Measurements from ENCODE around the gene ZNF324.
"Not testable (repeated sequence)": the region's sequence is repeated elsewhere in the genome, so short reads cannot be mapped to it uniquely, and the experiment has no call there.

Gene ZNF324

GRCh38 chr19:58507602-58508223, 40.8 kb downstream of the ZNF324 start:
- not testable (repeated sequence) for DNase-seq

DNA sequence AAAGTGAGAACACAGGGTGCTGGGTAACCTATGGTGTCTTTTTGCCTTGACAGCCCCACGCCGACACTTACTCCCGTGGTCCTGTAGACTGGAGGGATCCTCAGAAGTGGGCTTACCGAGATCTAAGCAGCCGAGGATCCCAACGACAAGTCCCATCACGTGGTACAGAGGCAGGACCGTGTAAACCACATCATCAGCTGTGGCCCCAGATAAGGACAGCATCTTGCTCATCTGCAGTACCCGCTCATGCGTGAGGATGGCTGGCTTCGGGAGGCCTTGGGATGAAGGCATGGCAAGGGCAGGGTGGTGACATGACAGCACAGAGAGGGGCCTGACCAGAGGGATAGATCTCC, 42.8 kb downstream of the ZNF324 start:
- DNase-seq: no peak

DNA sequence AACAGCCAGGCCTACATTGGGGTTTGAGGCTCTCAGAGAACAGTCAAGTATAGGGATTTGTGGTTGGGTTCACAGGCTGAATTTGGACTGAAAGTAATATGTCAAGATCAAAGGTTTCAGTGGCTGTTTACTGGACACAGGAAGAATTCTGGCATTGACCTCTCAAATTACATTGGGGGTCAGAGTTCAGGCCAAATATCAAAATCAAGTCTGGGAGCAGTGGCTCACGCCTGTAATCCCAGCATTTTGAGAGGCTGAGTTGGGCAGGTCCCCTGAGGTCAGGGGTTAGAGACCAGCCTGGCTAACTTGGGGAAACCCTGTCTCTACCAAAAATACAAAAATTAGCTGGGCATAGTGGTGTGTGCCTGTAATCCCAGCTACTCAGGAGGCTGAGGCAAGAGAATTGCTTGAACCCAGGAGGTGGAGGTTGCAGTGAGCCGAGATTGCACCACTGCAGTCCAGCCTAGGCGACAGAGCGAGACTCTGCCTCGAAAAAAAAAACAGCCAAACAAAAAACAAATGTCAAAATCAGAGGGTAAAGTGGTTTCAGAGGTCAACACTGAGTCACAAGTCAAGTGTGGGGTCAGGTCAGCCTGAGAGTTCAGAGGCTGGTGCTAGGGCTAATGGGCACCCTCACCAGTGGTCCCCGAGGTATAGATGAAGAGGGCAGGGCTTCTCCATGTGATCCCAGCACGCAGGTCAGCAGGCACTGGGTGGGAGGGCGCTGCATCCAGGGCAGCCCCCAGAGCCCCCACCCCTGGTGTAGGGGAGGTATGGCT, 43.4 kb downstream of the ZNF324 start:
- DNase-seq: no peak

DNA sequence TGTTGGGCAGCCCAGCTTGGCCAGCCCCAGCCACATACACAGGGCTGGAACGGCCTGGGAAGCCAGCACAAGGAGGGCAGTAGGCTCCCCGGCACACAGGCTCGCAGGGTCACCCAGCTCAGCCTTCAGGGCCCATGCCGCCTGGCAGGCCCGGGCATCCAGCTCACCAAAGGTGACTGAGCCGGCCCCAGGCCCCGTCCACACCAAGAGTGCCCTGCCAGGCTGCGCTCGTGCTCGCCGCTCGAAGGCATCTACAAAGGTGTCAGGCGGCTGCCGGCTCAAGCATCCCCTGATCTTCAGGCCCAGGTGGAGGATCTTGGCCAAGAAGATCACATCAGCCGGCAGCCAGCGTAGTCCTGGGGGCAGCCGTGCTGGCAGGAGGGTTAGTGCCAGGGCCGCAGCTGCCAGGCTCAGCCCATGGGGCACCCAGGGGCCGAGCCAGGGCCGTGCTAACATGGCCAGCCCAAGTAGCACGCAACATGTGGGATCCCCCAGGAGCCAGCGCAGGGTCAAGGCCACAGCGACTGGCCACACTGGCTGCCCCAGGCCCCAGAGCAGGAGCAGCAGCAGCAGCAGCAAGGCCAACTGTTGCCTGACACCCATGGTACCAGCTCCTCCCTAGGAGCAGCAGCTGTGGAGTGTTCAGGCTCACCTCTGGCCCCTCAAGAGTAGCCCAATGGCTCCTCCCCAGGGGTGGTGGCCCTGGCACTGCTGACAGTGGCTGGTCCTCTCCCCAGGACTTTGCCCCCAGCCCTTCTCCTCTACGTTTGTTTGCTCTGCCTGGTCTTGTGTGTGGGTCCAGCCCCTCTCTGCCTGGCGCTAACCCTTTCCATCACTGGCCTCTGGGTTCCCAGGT, 44.7 kb downstream of the ZNF324 start, which contains the start of gene SLC27A5:
SLC27A5 (minus strand) TSS at position 640 of the 856 bp plus-strand sequence; CDS start at position 603, 37 bp downstream.
- no peak for DNase-seq

DNA sequence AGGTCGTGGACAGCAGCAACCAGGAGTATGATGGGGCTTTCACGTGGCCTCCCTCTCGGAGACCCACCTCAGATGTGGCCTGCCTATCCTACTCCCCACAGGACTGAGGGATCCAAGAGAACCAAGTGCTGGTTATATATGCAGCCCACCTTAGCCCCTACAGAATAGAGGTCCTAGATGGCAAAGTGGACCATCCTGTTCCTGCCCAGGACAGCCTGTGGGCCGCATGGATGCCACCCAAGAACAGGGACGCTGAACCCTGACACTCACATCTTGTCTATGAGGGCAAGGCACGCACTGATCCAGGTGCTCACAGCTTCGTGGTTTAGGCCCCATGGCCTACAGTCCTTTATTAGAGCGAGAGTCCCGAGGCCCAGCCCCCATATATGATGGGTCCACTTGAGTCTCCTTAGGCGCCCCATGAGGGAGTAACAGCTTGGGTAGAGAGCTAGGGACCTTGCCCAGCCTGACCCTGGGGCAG, 46.4 kb downstream of the ZNF324 start:
- no peak for DNase-seq

DNA sequence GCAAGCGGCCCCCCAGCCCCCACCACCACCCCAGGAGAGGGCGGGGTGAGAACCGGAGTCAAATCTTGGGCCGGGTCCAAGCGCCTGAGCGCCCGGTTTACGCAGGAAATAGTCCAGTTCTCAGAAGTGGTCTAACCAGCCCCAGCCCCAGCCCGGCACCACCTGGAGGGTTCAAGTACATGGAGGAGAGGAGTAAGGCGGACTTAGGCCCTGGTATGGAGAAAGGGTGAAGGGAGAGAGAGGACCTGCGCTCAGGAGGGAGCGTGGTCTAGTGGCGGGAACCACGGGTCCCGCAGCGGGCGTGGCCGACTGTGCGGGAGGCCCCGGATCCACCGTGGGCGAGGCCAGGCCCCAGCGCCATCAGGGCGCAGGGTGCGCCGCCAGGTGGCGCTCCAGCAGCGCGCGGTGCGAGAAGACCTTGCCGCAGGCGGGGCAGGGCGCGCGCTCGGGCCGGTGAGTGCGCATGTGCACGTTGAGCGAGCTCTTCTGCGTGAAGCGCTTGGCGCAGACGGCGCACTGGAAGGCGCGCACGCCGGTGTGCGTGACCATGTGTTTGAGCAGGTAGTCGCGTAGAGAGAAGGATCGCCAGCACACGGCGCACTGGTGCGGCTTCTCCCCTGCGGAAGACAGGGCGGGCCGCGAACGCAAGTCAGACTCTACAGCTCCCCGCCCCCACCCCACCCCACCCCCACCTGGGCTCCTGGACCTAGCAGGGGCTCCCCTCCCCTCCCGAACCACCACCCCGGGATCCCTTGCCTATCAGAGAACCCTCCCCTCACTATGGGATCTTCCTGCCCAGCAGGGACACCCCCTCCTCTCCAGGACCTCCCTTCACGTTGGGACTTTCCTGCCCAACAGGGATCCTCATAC, 47.0 kb downstream of the ZNF324 start:
- peak; percentile 92 for DNase-seq

DNA sequence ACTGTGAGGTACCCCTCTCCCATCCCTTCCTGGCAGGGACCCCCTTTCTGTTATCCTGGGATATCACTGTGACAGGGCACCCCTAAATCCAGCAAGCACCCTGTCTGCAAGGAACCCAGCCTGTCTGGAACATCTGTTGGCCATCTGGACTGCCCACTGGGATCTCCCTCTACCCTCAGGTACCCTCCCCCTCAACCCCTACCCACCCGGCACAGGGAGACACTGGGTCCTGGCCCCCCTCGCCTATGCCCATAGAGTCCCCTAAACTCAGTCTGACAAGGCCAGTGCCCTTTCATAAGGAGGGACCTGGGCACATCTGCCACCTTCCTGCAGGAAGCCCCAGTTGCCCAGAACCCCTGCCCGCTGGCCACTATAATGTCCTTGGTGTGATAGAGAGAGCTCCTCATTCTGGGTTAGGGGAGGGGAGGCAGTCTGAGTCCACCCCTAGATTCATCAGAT, 47.7 kb downstream of the ZNF324 start:
- DNase-seq: no peak

DNA sequence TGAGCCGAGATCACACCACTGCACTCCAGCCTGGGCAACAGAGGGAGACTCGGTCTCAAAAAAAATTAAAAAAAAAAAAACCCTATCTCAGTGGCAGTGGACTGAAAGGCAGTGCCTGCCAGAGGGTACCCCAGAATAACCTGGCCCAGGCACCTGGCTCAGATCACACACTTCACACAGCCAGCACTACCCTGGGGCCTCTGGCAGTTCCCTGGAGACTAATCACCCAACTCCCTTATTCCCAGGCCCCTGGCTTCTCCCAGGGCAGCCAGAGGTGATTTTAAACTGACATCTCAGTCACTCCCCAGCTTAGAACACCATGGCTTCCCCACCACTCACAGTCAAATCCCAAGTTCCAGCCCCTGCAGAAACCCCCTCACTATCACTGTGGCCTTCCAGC, 48.4 kb downstream of the ZNF324 start:
- no peak for DNase-seq

DNA sequence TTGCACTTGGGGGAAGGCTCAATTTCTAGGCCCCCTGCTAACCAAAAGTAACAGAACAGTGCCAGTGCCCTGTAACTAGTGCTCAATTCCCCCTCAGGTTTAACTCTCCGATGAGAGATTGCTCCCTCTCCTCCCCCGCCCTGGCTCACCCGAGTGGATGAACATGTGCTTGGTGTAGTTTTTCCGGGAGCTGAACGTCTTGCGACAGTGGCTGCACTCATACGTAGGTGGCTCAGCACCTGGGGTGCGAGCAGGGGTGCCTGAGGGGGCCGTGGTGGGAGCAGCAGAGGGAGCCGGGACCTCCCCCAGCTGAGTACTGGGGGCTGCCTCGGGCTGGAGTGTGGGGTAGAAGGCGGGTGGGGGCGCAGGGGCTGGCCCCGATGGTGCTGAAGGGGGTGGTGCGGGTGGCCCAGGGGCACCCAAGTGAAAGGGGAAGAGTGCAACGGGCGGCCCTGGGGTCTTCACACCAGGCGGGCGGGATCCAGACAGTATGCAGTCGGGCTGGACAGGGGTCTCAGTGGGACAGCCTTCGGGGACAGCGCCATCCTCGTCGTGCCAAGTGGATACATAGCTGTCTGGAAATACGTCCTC, 49.5 kb downstream of the ZNF324 start:
- DNase-seq: no peak

GRCh38 chr19:58516964-58517833, 50.3 kb downstream of the ZNF324 start:
- no peak for DNase-seq

DNA sequence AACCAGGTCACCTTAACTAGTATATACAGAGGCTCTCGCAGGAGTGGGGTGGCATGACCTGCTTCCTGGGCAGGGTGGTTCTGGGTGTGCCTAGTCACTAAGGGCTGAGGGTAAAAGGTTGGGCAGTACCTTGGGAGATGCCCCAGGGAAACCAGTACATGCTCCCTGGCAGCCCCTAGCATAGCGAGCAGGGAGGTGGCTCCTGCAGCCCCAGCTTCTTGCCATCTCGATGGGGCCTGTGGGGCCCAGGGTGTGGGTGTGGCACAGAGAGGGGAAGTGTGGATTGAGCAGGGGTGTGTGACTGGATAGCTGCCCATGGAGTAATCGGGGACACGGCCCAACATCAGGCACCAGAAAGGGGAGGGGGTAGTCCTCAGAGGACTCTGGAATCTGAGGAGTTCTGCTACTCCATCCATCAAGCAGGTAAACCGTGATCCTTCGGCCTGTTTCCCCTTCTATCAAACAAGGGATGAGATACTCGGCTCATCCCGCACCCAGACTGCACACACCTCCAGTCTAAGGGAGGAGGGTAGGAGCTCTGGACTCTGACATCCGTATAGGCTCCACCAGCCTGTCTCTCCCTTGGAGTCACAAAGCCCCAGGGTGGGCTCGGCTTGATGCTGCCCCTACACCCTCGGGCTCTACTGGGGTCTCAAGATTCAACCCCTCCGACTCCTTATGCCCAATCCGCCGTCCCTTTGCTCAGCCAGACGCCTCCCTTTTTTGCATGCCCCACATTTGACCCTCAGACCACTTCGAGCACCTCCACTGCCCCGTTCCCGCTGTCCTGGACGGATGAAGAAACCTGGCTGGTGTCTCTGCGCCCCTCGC, 51.6 kb downstream of the ZNF324 start:
- DNase-seq: no peak

DNA sequence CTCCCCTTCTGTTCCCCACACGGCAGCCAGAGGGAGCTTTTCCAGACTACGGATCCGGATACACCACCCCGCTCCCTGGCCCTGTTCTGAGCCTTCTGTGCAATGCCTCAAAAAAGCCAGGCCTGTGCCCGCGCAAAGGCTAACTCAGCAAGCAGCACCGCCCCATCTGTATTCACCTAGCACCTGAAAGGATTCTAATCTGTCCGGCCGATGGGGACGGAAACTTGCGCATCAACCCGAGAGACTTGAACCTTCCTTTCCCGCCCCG, 52.1 kb downstream of the ZNF324 start:
- DNase-seq: peak; percentile 45

DNA sequence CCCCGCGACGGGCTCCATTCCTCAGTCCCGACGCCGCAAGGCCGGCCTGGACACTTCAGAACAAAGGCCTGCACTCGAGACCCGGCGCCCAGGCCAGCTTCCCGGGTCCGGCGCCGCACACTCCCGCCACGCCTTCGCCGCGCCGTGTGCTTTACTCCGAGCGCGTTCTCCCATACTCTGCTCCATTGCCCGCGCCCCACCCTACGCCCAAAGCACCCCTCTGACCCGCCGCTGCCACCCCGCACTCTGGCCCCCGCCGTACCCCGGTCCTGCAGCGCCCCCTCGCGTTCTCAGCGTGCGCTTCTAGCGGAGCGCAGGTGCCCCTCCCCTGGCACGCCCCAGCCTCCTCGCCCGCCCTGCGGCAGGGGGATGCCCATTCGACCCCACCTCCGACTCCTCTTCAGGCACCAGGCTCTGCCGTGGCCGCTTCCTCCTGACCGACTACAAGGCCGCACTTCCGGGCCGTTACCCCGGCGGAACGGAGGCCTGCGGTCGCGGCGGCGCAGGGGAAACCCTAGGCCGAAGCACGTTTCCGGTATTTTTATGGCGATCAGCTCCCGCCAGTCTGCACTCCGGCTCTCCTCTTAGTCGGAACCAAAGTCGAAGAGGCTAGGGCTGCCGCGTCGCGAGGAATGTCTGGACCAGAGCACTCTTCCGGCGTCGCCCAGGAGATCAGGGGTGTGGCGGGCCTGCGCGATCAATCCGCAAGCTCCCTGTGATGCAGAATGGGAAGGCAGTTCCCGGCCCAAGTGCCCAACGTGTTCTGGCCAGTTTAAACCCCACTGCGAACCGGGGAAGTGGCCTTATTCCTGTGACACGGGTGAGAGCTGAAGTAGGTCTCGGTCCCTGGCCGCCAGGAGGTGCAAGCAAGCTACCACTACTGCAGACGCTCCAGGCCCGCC, 52.7 kb downstream of the ZNF324 start, which contains the start of gene ZBTB45:
ZBTB45 (minus strand) TSS at position 456 of the 902 bp plus-strand sequence. CDS start 2,137 bp downstream, outside the sequence.
- peak; percentile 88 for DNase-seq

DNA sequence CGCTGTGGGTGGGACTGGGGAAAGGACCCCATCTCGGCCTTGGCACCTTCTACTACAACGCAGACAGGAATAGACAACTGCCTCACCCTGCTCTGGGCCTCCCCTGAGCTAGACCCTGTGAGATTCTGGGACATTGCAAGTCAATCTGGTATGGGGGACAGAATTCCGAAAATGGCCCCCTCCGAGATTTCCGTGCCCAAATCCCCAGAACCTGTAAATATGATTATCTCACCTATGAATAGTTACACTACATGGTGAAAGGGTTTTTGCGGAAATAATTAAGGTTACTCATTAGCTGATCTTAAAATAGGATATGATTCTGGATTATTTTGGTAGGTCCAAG, 53.3 kb downstream of the ZNF324 start:
- no peak for DNase-seq

DNA sequence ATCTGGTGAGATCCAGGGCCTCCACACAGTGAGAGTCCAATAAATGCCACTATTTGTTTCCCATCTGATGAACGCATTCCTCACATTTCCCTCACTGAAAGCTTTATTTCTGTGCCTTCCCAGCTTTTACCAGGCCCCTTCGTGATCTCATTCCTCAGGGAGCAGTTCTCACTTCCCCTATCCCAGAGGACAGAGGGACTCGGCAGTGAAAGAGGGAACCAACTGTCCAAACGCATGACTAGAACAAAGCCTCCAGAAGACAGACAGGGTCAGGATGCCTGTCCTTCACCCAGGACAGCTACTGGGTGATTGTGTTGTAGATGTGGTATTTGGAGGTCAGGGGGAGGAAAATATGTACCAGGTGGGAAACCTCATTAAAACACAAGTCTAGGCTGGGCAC, 54.8 kb downstream of the ZNF324 start:
- DNase-seq: no peak

DNA sequence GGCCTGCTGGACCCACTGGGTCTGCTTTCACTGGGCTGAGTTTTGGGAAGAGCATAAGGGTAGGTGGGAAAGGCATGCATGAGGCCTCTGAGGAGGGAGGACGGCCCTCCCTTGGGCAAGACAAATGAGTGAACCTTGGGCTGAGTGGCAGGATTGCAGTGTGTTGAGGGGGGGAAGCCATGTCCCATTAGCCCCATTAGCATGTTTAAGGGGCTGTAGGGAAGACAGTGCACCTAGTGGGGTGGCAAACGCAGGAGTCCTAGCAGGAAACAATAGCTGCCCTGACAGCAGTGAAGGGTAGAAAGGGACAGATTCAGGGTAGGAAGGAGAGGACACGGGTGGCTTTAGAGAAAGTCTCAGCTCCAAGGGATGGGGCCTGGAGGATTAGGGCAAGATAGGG, 55.8 kb downstream of the ZNF324 start:
- no peak for DNase-seq

Measured in central memory CD4-positive, alpha-beta T cell (primary cell).